Hepatocyte (in vitro differentiated cells): ENCODE data around the gene SLC46A1.

Experiments used
- CTCF ChIP-seq: fragments of 200-600 bp; sonication (generic); IDR thresholded peaks from 2 replicates; pipeline ENCODE4 v1.5.1; 2016; ENCODE audit warnings: antibody characterized with exemption, mild to moderate bottlenecking; ENCODE audit not compliant: poor library complexity
- EZH2 ChIP-seq: fragments of 200-600 bp; sonication (generic); IDR thresholded peaks from 2 replicates; pipeline ENCODE4 v1.6.1; 2016; ENCODE audit warnings: antibody characterized with exemption, mild to moderate bottlenecking, borderline replicate concordance
- EZH2phosphoT487 ChIP-seq: fragments of 200-600 bp; sonication (generic); IDR thresholded peaks from one replicate; pipeline ENCODE4 v1.6.1; 2018; ENCODE audit warnings: antibody characterized with exemption, mild to moderate bottlenecking, low read depth, moderate library complexity; ENCODE audit not compliant: unreplicated experiment, severe bottlenecking

- TF ChIP-seq CTCF, result no peak
- TF ChIP-seq EZH2, result no peak
- no peak for TF ChIP-seq EZH2phosphoT487
These were observed 59.8 kb downstream of the SLC46A1 start for GRCh38 chr17:28346199-28346580.
